NB4 (cell line): Measurements from ENCODE around the gene PPP4R4.

Experiments used
- DNase-seq: peaks from one replicate; pipeline ENCODE4 v3.0.0; 2010; ENCODE audit warnings: low read depth
- H3K4me3 ChIP-seq: one replicate; pipeline ENCODE4 v1.5.1; 2011; ENCODE audit warnings: mild to moderate bottlenecking, low read depth, low read length, moderate library complexity
- MYC ChIP-seq: IDR thresholded peaks from 2 replicates; pipeline ENCODE4 v1.6.1; 2011; ENCODE audit warnings: low read depth, low read length
- POLR2A ChIP-seq: IDR thresholded peaks from 2 replicates; pipeline ENCODE4 v1.6.1; 2011; ENCODE audit warnings: mild to moderate bottlenecking; ENCODE audit not compliant: insufficient read length; ENCODE audit errors: extremely low read depth
- TF ChIP-seq, protein P1 (sequence below): IDR thresholded peaks from one replicate; pipeline ENCODE4 v1.5.1; 2012; ENCODE audit warnings: low read depth, low read length
- TF ChIP-seq, protein P2 (sequence below): IDR thresholded peaks from 2 replicates; pipeline ENCODE4 v1.6.1; 2011; ENCODE audit warnings: low read depth, low read length

PPP4R4 gene, protein sequence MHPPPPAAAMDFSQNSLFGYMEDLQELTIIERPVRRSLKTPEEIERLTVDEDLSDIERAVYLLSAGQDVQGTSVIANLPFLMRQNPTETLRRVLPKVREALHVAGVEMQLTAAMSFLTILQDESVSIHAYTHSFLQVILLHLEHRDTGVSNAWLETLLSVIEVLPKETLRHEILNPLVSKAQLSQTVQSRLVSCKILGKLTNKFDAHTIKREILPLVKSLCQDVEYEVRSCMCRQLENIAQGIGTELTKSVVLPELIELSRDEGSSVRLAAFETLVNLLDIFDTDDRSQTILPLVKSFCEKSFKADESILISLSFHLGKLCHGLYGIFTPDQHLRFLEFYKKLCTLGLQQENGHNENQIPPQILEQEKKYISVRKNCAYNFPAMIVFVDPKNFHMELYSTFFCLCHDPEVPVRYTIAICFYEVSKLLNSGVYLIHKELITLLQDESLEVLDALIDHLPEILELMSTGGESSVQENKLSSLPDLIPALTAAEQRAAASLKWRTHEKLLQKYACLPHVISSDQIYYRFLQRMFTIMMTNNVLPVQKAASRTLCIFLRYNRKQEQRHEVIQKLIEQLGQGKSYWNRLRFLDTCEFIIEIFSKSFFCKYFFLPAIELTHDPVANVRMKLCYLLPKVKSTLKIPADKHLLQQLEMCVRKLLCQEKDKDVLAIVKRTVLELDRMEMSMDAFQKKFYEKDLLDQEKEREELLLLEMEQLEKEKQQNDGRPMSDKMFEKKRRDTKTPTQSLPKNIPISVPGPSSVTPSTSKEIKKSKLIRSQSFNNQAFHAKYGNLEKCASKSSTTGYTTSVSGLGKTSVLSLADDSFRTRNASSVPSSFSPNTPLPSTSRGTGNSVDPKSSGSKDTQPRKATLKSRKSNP

DNA sequence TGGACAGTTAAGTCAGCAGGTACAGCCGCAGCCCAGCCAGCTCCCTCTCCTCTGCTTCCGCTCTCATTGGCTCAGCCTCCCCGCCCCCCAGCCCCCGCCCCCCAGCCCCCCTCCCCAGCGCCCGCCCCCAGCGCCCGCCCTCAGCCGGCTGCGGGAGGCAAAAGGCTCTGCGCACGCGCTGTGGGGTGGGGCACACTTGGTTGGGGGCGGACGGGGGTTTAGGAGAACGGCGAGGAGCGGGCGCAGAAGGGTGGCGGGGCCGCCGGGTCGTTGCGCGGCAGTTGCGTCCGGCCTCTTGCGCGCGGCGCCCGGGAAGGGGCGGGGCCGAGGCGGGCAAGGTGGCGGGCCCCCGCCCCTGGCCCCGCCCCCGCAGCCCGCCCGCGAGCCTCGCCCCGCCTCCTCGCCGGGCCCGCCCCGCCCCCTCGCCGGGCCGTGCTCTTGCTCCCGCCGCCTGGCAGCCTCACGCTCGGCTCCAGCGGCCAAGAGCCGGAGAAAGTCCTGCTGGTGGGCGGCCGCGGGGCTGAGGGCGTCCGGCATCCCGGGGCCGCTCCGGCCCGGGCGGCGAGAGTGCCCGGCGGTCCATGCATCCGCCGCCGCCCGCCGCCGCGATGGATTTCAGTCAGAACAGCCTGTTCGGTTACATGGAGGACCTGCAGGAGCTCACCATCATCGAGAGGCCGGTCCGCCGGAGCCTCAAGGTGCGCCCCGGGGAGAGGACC lies at the start of gene PPP4R4:
Gene PPP4R4 (plus strand): TSS at position 438 of the 719 bp plus-strand sequence. CDS start 144 bp downstream, at position 582.
- H3K4me3 ChIP-seq = peak within 1 kb of the TSS; percentile 56
- peak; percentile 91 for DNase-seq
- TF ChIP-seq, protein P1, sequence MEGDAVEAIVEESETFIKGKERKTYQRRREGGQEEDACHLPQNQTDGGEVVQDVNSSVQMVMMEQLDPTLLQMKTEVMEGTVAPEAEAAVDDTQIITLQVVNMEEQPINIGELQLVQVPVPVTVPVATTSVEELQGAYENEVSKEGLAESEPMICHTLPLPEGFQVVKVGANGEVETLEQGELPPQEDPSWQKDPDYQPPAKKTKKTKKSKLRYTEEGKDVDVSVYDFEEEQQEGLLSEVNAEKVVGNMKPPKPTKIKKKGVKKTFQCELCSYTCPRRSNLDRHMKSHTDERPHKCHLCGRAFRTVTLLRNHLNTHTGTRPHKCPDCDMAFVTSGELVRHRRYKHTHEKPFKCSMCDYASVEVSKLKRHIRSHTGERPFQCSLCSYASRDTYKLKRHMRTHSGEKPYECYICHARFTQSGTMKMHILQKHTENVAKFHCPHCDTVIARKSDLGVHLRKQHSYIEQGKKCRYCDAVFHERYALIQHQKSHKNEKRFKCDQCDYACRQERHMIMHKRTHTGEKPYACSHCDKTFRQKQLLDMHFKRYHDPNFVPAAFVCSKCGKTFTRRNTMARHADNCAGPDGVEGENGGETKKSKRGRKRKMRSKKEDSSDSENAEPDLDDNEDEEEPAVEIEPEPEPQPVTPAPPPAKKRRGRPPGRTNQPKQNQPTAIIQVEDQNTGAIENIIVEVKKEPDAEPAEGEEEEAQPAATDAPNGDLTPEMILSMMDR = no peak
- TF ChIP-seq POLR2A = no peak
- TF ChIP-seq MYC = no peak
- TF ChIP-seq, protein P2, sequence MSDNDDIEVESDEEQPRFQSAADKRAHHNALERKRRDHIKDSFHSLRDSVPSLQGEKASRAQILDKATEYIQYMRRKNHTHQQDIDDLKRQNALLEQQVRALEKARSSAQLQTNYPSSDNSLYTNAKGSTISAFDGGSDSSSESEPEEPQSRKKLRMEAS = no peak

DNA sequence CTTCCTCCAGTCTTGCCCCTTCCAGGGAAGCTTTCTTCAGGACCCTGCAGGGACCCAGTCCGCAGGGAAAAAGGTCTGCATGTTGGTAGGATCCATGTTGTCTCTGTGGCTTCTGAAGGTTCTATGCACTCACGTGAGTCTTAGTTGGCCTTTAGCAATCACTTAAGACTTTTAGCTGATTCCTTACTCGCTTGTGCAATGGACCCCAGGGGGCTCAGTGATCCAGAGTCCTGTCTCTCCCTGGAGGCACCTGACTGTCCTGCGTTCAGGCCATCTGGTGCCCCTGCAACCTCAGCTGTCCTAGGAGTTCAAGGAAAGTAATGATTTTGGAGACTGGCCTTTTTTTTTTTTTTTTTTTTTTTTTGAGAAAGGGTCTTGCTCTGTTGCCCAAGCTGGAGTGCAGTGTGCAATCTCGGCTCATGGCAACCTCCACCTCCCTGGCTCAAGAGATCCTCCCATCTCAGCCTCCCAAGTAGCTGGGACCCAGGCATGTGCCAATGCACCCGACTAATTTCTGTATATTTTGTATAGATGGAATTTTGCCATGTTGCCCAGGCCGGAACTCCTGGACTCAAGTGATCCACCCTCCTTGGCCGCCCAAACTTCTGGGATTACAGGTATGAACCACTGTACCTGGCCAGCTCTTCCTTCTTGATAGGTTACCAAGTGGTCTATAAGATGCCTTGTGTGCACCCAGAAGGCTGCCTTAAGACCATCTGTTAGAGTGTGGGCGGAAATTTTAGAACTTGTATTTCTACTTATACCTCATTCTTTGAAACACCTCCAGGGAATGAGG lies 49.3 kb upstream of the PPP4R4 start:
- DNase-seq = no peak
- TF ChIP-seq, protein P2 = no peak
- TF ChIP-seq, protein P1 = no peak
- no peak for TF ChIP-seq MYC
- no peak for TF ChIP-seq POLR2A
- H3K4me3 ChIP-seq = no peak overlapping the region

DNA sequence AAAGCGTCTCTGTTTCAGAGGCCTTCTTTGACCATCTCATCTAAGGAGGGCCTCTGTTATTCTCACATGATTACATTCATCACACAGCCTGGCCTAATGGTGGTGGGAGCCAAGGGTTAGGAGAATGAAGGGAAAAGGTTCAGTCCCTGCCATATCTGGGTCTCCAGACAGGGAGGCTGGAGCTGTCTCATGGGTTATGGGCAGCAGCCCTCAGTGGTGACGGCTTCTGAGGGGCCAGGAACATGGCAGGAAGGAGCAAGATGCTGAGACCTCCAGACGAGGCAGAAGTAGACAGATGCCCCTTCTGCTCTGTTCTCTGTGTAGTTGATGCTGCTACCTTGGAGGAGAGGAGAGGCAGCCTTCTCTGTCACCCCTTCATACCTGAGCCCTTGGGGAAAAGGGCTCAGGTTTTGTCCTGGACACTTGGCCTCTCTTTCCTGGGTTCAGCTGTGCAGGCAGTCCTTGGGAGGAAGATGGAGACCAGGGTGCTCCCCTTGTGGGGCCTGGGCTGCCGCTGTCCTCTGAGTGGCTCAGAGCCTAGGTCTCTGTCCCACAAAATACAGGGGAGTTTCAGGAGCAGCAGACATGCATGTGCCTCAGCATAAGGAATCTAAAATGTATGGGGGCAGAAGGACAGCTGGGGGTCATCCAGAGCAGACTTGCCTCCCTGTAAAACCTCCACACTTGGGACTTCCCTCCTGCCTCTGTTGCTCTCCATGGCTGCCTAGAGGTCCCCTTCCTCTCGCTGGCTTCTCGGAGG lies 48.3 kb upstream of the PPP4R4 start:
- DNase-seq = no peak
- H3K4me3 ChIP-seq = no peak overlapping the region
- TF ChIP-seq, protein P2 = no peak
- TF ChIP-seq, protein P1 = no peak
- no peak for TF ChIP-seq MYC
- TF ChIP-seq POLR2A = no peak

DNA sequence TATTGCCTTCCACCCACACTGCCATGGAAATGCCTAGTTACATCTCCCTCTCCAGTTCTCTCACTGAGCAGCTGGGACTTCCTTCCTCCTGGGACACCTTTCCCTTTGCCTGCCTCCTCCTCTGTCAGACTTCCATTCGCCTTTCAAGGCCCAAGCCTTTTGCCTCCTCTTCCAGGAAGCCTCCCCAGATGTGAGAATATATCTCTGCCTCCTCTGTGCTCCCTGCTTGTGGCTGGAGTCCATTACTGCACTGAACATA lies 47.8 kb upstream of the PPP4R4 start:
- H3K4me3 ChIP-seq = no peak overlapping the region
- TF ChIP-seq, protein P1 = no peak
- TF ChIP-seq MYC = no peak
- TF ChIP-seq, protein P2 = no peak
- no peak for TF ChIP-seq POLR2A
- no peak for DNase-seq

DNA sequence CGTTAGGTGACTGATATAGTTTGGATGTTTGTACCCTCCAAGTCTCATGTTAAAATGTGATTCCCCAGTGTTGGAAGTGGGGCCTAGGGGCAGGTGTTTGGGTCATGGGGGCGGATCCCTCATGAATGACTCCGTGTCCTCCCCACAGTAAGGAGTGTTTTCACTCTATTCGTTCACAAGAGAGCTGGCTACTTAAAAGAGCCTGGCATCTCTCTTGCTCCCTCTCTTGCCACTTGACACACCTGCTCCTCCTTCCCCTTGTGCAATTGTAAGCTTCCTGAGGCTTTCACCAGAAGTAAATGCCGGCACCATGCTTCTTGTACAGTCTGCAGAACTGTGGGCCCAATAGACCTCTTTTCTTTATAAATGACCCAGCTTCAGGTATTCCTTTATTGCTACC lies 47.3 kb upstream of the PPP4R4 start:
- DNase-seq = no peak
- no peak overlapping the region for H3K4me3 ChIP-seq
- no peak for TF ChIP-seq MYC
- no peak for TF ChIP-seq POLR2A
- TF ChIP-seq, protein P2 = no peak
- TF ChIP-seq, protein P1 = no peak
